Measurements from ENCODE around the gene TARP.

The TARP gene

DNA sequence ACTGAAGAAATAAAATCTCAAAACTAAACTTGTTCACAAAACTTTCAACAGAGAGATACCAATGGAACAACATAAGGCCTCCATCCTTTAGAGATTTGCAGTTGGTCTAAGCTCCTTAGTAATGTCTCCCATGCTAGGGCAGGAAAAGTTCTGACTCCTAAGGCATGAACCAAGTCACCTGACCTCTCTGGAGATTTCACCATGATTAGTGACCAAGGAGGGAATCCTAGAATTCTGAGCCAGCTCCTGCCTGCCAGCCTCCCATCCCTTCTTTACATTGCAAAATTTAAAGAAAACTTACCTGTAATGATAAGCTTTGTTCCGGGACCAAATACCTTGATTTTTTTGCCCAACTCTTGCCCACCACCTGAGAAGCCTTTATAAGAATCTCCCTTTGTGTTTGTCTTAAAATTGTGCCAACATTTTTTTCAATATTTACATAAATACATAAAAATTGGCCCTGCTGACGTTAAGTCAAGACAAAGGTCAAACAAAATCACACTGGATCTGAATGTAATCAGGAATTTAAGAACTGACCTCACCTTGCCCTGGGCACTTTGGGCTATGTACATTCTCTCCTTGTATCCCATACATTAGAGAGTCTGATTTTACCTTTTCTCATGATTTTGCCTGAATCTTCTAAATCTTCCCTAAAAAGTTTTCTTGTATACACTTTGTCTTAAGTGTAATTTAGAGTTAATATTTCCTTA lies at the start of gene TARP:
Gene TARP, minus strand, starts transcription at position 351 of the 710 bp plus-strand sequence.
- no peak for TF ChIP-seq CTCF (IDR thresholded peaks at IDR 0.05; ENCODE audit: low read depth, low read length)
- no peak within 1 kb of the TSS for H3K4me3 ChIP-seq (ENCODE audit: low read depth, low read length)
- DNase-seq (ENCODE audit: low read depth, low spot score), result no peak
- in situ Hi-C loops (cut with HindIII; ENCODE audit: low sequenced_read_pairs), result no loop called here

- in situ Hi-C loops (cut with HindIII; ENCODE audit: low sequenced_read_pairs), result no loop called here
- H3K4me3 ChIP-seq (ENCODE audit: low read depth, low read length), result no peak overlapping the region
- no peak for DNase-seq (ENCODE audit: low read depth, low spot score)
- no peak for TF ChIP-seq CTCF (IDR thresholded peaks at IDR 0.05; ENCODE audit: low read depth, low read length)
Measured at GRCh38 chr7:38323156-38323555, 49.7 kb upstream of the TARP start.

DNA sequence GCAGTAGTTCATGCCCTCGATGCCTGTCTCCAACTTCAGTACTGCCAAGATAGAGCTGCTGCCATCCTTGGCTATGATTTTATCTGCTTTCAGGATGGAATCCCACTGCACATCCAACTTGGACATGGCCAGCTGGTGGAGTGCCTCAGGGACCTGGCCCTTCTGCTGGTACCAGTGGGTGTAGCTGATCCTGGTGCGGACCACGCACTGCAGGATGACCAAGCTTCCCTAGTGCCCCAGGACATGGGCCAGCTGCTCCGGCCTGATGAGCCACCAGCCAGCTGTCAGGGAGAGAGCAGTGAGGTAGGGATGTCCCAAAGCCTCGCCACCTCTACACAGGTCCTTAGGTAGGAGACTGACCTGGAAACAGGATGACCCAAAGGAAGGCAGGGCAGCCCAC lies 49.0 kb upstream of the TARP start:
- no peak overlapping the region for H3K4me3 ChIP-seq (ENCODE audit: low read depth, low read length)
- DNase-seq (ENCODE audit: low read depth, low spot score), result no peak
- no peak for TF ChIP-seq CTCF (IDR thresholded peaks at IDR 0.05; ENCODE audit: low read depth, low read length)
- in situ Hi-C loops (cut with HindIII; ENCODE audit: low sequenced_read_pairs), result no loop called here

- in situ Hi-C loops (cut with HindIII; ENCODE audit: low sequenced_read_pairs), result no loop called here
- no peak for TF ChIP-seq CTCF (IDR thresholded peaks at IDR 0.05; ENCODE audit: low read depth, low read length)
- no peak for DNase-seq (ENCODE audit: low read depth, low spot score)
- H3K4me3 ChIP-seq (ENCODE audit: low read depth, low read length), result no peak overlapping the region
Measured at GRCh38 chr7:38321967-38322366, 48.5 kb upstream of the TARP start.

- peak; percentile 78 for DNase-seq (ENCODE audit: low read depth, low spot score)
- in situ Hi-C loops (cut with HindIII; ENCODE audit: low sequenced_read_pairs), result no loop called here
- no peak overlapping the region for H3K4me3 ChIP-seq (ENCODE audit: low read depth, low read length)
- TF ChIP-seq CTCF (IDR thresholded peaks at IDR 0.05; ENCODE audit: low read depth, low read length), result no peak
Measured at GRCh38 chr7:38321515-38321944, 48.1 kb upstream of the TARP start.

DNA sequence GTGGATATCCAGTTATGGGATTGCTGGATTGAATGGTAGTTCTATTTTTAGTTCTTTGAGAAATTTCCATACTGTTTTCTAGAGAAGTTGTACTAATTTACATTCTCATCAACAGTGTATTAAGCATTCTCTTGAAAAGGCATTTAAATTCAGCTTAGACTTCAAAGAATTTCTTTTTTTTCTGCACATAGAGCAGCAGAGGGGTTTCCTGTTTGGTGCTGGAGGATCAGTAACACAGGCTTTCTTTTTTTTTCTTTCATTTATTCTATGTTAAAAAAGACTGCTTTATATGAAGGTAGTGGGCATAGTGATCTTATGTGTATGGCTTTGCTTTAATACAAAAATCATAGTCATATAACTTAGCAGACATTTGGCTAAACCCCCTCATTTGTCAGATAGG lies 47.6 kb upstream of the TARP start:
- in situ Hi-C loops (cut with HindIII; ENCODE audit: low sequenced_read_pairs), result no loop called here

More for the DNA sequence above, 47.6 kb upstream of the TARP start:
- no peak overlapping the region for H3K4me3 ChIP-seq (ENCODE audit: low read depth, low read length)
- no peak for TF ChIP-seq CTCF (IDR thresholded peaks at IDR 0.05; ENCODE audit: low read depth, low read length)
- DNase-seq (ENCODE audit: low read depth, low spot score), result no peak
